HG03432 (cell line): Measurements from ENCODE around the gene ANKRD29.

ENCODE experiments used
- ATAC-seq: cut with Tn5 transposase; IDR thresholded peaks from one replicate; pipeline ENCODE4 v1.9.1; 2021; ENCODE audit warnings: mild to moderate bottlenecking, moderate library complexity; ENCODE audit not compliant: unreplicated experiment

Gene ANKRD29, protein sequence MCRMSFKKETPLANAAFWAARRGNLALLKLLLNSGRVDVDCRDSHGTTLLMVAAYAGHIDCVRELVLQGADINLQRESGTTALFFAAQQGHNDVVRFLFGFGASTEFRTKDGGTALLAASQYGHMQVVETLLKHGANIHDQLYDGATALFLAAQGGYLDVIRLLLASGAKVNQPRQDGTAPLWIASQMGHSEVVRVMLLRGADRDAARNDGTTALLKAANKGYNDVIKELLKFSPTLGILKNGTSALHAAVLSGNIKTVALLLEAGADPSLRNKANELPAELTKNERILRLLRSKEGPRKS

DNA sequence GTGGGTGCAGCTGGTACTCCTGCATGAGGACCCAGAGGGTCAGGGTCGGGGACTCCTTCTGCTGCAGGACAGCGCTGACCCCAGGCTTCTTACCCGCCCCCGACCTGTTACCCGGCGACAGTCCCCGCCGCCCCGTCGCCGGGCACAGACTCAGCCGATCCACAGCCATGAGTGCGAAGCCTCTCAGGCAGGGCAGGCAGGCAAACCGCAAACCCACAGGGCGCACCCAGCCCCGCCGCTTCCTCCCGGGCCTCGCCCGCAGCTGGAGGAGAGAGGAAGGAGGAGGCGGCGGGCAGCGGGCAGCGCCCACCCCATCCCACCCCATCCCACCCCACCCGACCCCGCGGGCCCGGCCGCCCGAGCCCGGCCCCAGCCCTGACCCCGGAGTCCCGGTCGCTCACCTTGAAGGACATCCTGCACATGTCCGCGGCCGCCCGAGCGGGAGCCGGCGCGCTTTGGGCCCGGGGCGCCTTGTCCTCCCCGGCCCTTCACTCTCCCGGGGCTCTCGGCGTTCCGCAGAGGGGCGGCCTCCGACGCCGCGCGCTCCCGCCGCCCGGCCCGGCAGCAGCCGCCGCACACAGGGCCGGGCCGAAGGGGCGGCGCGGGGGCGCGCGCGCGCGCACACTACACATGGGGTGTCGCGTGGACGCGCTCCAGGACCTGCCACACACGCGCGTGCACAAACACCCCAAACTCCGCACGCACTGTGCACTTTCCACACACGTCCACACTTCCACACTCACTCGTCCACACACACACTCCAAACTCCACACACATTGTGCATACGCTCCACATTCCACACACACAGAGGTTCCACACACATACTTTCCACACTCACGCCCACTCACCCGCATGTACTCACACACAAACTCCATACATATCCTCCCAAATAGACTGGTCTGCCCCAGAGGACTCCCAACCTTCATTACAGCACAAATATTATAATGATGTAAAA lies at the start of gene ANKRD29:
TSS of gene ANKRD29 (minus strand) at position 603 of the 955 bp plus-strand sequence. CDS start at position 422, 181 bp downstream.
- no peak for ATAC-seq

DNA sequence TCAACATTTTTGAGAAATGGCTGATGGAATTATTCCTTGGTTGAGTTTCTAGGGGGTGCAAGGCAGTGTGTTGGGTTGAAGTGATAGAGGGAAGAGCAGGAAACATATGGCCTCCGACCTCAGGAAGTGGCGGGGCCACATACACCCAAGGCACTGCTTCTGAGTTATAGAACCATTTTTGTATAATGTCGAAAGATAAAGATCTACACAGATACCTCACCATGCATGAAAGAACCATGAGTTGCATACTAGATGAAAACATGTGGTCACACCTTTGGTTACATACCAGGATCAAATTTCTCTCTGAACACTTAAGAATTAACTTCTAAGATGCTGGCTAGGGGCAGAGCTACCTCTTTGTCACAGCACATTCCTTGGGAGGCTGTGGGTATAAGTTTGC lies 49.7 kb upstream of the ANKRD29 start:
- no peak for ATAC-seq

DNA sequence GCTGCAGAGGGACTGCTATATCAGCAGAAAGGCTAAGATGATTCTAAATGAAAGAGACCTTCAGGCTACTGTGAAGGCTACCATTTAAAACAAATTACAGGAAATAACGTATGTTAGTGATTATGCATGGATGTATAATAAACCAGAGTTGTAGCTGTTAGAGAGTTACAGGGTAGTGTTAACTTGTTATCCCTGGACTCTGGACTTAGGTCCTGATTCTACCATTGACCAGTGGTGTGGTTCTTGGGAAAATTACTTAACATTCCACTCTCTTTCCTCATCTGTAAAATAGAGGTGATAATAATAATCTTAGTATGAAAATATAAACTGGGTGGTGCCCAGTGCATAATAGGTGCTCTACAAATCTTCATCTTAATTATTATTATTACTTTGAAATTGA lies 48.7 kb upstream of the ANKRD29 start:
- ATAC-seq, result no peak

DNA sequence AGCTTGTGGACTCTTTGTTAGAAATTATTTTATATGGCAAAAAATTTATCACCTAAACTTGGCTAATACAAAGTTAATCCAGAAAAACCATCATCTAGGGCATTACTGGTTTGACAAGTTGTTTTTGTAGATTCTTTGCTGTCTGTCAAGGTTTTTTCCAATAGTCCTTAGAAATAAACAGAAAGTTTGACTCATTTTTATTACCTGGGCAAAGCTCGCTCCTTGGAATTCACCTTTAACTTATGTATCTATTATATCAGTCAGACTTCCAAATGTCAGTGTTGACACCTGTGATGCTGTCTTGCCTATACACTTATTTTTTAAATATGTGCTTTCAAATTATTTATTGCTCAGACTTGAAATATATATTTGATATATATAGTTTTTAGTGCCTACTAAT lies 48.2 kb upstream of the ANKRD29 start:
- ATAC-seq, result no peak

DNA sequence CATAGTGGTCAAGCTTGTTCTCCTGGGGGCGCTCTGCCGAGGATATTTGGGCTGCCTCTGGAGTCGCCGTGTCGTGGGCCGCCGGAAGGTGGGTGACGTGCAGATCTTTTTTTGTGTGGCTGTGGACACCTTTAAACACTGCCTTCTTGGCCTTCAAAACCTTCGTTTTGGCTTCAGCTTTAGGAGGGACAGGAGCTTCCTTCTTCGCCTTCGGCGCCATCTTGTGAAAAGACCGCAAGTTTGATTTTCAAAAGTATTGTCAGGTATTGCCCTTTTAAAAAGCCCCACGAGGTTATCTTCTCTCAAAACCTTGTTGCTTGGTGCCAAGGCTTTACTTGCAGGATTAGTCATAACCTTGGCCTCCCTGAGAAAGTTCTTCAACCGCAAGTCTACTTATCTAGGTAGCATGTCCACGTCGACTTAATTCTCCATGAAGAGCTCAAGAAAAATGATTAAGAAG lies 47.4 kb upstream of the ANKRD29 start:
- no peak for ATAC-seq

DNA sequence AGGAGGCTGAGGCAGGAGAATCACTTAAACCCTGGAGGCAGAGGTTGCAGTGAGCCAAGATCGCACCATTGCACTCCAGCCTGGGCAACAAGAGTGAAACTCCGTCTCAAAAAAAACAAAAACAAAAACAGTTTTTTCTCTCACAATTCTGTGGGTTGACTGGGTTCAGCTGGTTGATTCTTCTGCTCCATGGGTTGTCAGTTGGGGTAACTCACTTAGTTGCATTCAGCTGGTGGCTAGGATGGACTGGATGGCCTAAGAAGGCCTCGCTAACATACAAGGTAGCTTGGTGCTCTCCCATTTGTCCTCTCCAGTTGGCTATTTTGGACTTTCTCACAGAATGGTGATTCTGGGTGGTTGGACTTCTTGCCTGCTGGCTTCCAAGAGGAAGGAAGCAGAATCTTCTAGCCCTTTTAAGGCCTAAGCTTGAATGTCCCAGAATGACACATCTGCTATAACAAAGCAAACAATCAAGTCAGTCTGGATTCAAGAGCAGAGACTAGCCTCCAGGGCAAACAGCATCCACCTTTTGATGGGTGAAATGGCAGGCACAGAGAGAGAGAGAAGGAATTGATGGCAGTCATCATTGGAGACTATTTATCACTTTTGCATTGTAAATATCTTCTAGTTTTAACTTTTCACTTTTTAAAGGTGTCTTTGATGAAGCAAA lies 44.4 kb upstream of the ANKRD29 start:
- ATAC-seq, result no peak

DNA sequence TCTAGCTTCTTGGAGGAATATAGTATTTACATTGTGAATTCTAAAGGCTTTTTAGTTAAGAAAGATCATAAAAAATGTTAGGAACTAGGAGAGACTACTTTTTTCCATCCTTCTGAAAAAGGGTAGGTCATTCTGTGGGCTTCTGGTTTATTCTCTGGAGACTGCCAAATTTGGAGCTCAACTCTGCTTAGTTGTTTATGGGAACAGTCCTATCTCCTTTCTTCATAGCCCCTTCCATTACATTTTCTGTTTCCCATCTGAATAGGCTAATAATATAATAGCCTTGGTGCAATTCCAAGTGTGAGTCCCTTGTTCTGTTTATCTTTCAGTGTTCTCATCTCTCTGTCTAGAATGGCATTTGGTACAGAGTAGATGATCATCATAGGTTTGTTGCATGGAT lies 42.1 kb upstream of the ANKRD29 start:
- no peak for ATAC-seq

DNA sequence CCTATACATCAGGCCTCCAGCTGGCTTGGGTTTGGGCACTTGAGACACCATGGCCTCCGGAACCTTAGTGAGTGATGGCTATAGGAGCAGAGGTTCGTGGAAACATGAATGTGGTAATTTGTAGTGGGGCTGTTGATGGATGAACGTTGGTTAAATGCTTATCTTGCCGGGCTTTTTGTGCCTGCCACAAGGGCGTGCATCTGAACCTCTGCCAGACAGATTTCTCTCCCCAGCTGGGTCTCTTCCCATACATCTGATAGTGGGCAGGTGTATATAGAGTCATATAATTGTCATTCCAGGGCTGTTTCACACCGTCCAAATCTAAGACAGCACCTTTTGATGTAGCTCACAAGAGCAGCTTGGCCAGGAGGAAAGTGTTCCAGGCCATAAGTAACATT lies 41.3 kb upstream of the ANKRD29 start:
- no peak for ATAC-seq

DNA sequence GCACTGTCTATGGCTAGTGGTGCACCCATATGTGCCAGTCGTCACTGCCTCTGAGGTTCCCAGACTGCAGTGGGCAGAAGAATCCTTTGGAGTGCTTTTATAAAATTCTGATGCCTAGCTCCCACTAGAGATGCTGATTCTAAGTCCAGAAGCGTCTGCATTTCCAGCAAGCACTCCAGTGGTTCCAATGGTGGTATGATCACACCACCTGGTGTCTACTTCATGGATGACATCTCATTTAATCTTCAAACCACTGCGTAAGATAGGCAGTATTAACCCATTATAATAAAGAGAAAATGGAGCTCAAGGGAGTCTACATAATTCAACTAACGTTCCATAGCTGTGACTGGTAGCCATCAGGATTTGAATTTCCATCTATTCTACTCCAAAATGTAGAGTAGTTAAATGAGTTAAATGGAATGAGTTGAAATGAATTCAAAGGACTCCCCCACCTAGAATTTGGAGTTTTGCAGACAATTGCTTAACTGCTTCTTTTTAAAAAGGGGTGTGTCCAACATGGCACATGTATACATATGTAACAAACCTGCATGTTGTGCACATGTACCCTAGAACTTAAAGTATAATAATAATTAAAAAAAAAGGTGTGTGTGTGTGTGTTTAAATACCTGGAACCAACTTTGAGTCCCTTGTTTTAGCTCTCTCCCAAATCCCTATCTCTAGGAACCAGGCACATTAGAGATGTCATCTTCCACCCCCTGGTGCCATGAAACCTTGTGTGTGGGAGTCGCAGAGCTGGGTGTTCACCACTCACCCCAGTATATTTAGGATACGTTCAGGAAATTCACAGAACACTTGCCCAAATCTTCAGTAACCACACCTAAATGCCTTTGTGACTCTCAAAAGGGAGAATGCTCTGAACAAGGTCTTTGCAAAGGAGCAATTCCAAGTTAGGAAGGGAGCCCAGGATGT lies 40.6 kb upstream of the ANKRD29 start:
- ATAC-seq, result peak; percentile 52

DNA sequence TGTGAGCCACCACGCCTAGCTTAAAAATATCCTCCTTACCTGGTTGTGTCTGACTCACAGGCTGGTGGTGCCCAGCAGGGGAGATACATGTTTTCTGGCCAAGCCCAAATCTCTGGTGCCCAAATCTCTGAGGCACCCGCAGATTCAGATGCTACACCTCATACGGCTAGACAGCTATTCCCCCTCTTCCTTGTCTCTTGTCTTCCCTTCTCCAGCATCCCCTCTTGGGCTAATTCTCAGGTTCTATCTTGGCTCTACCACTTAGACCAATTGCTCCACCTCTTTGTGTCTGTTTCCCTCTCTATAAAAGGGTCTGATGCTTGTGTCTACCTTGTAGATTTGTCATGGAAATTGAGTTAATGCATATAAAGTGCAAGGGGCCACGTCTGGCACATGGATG lies 39.9 kb upstream of the ANKRD29 start:
- no peak for ATAC-seq

DNA sequence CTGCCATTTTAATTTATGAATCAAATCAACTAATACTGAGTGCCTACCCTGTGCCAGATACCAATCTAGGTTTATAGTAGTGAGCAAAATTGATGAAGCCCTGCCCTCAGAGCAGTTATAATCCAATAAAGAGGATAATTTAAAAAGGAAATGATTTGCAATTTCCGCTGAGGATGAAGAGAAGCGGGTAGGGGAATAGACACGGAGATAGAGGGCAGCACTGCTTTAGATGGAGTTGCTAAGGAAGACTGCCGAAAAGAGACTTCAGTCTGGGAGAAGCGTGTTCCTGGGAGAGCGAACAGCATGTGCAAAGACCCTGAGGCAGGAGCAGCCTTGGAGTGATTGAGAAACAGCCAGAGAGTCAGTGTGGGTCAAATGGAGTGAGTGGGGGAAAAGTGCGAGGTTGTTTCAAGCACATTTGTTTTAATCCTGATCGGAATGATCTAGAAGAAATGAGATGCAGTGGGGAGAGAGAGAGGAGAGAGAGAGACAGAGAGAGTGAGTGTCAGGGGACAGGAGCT lies 38.9 kb upstream of the ANKRD29 start:
- ATAC-seq, result no peak

DNA sequence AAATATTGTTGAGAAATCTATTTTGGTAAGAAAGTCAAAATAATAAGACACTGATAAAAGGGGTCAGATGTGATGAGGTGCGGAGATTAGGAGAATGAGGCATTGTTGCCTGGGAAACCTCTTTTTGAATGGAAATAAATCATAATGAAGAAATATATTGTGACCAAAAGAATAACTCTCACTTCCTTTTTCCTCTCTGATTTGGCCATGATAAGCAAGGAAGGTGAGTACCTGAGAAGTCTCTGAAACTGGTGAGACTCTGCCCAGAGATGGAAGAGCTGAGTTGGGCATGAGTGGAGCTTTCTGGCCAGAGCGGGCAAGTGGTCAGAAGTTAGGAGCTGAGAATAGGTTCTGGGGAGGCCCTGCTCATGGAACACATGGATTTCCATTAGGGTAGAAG lies 38.3 kb upstream of the ANKRD29 start:
- ATAC-seq, result no peak

DNA sequence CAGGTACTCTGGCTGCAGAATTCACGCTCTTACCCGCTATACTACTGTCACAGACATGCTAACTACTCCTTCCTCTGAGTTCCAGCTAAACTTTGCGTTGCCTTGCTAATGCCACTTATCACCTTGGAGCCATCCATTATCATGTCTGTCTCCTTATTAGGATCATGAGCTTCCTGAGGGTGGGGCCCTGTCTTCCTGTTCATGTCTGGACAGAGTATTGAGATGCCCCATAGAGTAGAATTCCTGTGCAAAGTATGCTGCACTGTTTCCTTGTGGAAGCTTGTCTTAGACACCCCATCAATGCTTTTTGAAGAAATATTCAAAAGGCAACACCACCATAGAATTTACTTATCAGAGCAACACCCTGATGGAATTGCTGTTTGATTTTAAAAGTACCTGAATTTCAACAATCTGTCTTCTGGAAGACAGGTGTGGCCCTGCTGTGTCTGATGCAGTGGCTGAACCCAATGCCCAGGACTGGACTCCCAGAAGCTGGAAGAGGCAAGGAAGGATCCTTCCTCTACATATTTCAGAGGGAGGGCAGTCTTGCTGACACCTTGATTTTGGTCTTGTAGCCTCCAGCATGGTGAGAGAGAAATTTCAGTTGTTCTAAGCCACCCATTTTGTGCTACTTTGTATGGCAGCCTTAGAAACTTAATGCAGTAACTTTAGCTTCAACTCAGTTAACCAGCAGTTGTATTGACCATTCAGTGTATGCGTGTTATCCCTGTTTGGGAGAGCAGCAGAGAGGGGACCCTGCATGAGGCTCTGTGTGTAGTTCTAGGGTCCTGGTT lies 32.1 kb upstream of the ANKRD29 start:
- no peak for ATAC-seq

DNA sequence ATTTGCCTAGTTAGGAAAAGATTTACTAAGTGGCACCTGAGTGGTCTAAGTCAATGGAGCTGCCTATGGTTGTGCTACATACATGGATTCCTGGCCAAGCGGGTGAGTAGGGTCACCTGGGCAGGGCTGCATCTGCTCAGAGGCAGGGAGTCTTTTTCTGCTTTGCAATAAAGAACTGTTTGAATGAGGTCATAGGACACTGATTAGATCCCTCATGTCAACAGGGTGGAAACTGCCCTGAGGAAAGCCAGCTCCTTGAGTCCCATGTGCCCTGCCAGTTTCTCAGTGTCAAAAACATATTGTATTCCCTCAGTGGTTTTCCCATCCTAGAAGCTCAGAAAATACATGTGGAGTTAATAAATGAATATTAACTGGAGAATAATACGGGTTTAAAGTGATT lies 31.1 kb upstream of the ANKRD29 start:
- no peak for ATAC-seq

DNA sequence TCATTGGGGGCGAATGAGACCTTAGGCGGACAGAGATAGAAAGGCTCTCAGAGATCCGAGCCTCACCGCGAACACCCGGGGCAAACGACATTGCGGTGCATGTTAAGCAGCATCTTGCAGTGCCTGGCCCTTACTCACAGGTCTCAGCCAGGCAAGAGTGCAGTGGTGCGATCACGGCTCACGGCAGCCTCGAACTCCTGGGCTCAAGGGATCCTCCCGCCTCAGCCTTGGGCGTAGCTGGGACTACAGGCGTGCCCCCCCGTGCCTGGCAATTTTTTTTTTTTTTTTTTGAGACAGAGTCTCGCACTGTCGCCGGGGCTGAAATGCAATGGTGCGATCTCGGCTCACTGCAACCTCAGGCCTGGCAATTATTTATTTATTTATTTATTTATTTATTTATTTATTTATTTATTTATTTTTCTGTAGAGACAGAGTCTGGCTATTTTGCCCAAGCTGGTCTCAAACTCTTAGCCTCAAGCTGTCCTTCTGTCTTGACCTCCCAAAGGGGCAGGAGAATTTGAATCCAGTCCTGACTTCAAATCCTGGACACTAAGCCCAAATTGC lies 27.9 kb upstream of the ANKRD29 start:
- ATAC-seq, result no peak

DNA sequence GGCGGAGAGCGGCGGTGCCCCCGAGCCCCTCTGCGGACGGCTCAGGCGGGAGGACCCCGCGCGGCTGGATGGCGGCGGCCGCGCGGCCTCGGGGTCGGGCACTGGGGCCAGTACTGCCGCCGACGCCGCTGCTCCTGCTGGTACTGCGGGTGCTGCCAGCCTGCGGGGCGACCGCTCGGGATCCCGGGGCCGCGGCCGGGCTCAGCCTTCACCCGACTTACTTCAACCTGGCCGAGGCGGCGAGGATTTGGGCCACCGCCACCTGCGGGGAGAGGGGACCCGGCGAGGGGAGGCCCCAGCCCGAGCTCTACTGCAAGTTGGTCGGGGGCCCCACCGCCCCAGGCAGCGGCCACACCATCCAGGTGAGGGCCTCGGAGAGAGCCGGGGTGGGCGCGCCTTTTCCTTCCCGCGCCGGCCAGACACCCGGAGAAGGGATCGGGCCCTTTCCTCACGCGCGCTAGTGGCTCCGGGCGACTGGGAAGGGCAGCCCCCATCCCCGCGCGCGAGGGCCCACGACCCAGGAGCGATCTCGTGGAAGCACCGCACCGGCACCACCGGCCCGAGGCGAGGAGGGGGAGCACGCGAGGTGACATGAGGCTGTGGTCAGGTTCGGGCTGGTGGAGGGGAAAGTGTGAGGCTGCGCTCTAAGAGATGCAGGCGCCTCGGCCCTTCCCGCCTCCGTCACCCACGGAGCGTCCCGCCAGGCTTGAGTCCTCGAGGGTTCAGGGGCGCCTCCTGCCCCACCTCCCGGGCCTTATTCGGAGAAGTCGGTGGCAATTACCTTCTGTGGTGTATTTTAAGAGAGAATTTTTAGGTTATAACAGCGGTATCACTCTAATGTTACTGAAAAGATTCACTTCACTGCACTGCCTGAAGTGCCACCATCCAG lies 27.1 kb upstream of the ANKRD29 start:
- ATAC-seq, result peak; percentile 35

DNA sequence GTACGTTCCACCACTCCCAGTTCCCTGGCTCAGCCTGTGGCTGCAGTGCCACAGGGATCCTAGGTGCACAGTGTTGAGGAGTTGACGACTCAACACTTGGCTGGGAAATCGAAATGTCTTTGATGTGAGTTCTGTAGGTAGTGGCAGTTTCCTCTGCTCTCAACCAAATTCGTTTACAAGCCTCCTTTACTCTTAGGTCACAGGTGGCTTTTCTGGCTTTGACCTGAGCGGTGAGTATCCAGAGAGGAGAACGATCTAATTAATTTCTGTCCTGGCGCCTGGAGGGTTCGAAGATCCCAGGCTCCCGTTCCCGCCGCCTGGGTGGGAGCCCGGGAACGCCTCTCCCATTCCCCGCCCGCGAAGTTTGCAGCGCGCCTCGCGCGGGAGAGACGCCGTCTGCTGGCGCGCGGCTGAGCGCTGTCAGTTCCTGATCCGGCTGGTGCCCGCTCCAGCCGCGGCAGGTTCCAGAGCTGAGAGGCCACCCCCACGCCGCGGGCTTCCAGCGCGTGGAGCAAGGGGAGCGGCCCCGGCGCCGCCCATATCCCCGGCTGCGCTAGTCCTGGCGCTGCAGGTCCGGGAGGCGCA lies 26.4 kb upstream of the ANKRD29 start, which contains the start of gene LAMA3:
TSS of gene LAMA3 (plus strand) at position 423 of the 585 bp plus-strand sequence. CDS start 231 bp downstream, outside the sequence.
- peak; percentile 70 for ATAC-seq
